H9 (cell line): ENCODE results near the gene GIGYF1. TPM values are rescaled to one million over a fixed set of nuclear protein-coding genes. Genes with fewer than 3 reads are reported as not detected.

Source experiments
- DNase-seq: peaks from one replicate; pipeline ENCODE4 v3.0.0-alpha.2; 2017
- H2AFZ ChIP-seq: one replicate; pipeline ENCODE4 v1.6.1; 2013; ENCODE audit warnings: mild to moderate bottlenecking, low read length, control low read depth, moderate library complexity
- H2AK5ac ChIP-seq: 2 replicates; pipeline ENCODE4 v1.6.1; 2013; ENCODE audit warnings: low read length, control low read depth, mixed read lengths; ENCODE audit not compliant: insufficient read length
- H2BK120ac ChIP-seq: one replicate; pipeline ENCODE4 v1.6.1; 2013; ENCODE audit warnings: low read depth, mild to moderate bottlenecking, low read length, control low read depth, inconsistent platforms; ENCODE audit not compliant: poor library complexity, severe bottlenecking
- H2BK12ac ChIP-seq: 2 replicates; pipeline ENCODE4 v1.6.1; 2013; ENCODE audit warnings: low read length, control low read depth, mixed read lengths, low read depth; ENCODE audit not compliant: insufficient read length
- H2BK15ac ChIP-seq: 2 replicates; pipeline ENCODE4 v1.6.1; 2013; ENCODE audit warnings: low read depth, low read length, control low read depth
- H2BK20ac ChIP-seq: one replicate; pipeline ENCODE4 v1.6.1; 2013; ENCODE audit warnings: low read depth, mild to moderate bottlenecking, low read length, control low read depth, inconsistent platforms; ENCODE audit not compliant: poor library complexity, severe bottlenecking
- H2BK5ac ChIP-seq: 2 replicates; pipeline ENCODE4 v1.6.1; 2013; ENCODE audit warnings: low read length, control low read depth, mixed read lengths; ENCODE audit not compliant: insufficient read length
- H3K14ac ChIP-seq: 2 replicates; pipeline ENCODE4 v1.6.1; 2013; ENCODE audit warnings: low read length, control low read depth; ENCODE audit not compliant: insufficient read depth
- H3K18ac ChIP-seq: 2 replicates; pipeline ENCODE4 v1.6.1; 2013; ENCODE audit warnings: low read depth, mild to moderate bottlenecking, mixed read lengths, low read length, control low read depth; ENCODE audit not compliant: insufficient read length
- H3K23ac ChIP-seq: 2 replicates; pipeline ENCODE4 v1.6.1; 2013; ENCODE audit warnings: low read length, control low read depth, mixed read lengths, low read depth; ENCODE audit not compliant: insufficient read length
- H3K23me2 ChIP-seq: 2 replicates; pipeline ENCODE4 v1.6.1; 2013; ENCODE audit warnings: low read depth, mild to moderate bottlenecking, mixed read lengths, low read length, control low read depth; ENCODE audit not compliant: insufficient read length, poor library complexity, severe bottlenecking
- H3K27ac ChIP-seq: 2 replicates; pipeline ENCODE4 v1.5.1; 2013; ENCODE audit warnings: low read length, control low read depth, mixed read lengths, low read depth; ENCODE audit not compliant: insufficient read length
- H3K27me3 ChIP-seq: 2 replicates; pipeline ENCODE4 v1.6.1; 2013; ENCODE audit warnings: low read length, control low read depth, inconsistent platforms; ENCODE audit not compliant: insufficient read depth
- H3K4ac ChIP-seq: 2 replicates; pipeline ENCODE4 v1.6.1; 2013; ENCODE audit warnings: low read depth, mild to moderate bottlenecking, control low read depth, inconsistent platforms, low read length, moderate library complexity
- H3K4me1 ChIP-seq: 2 replicates; pipeline ENCODE4 v1.6.1; 2013; ENCODE audit warnings: low read length, control low read depth, inconsistent platforms; ENCODE audit not compliant: insufficient read depth
- H3K4me2 ChIP-seq: 2 replicates; pipeline ENCODE4 v1.6.1; 2013; ENCODE audit warnings: low read length, control low read depth, mixed read lengths; ENCODE audit not compliant: insufficient read length, insufficient read depth
- H3K56ac ChIP-seq: 2 replicates; pipeline ENCODE4 v1.6.1; 2013; ENCODE audit warnings: low read depth, mild to moderate bottlenecking, mixed read lengths, low read length, control low read depth; ENCODE audit not compliant: insufficient read length
- H3K79me1 ChIP-seq: 2 replicates; pipeline ENCODE4 v1.6.1; 2013; ENCODE audit warnings: low read depth, mild to moderate bottlenecking, moderate library complexity, low read length, control low read depth, inconsistent platforms; ENCODE audit not compliant: insufficient read depth, poor library complexity, severe bottlenecking
- H3K79me2 ChIP-seq: 2 replicates; pipeline ENCODE4 v1.6.1; 2013; ENCODE audit warnings: low read length, control low read depth, inconsistent platforms; ENCODE audit not compliant: insufficient read depth
- H3K9ac ChIP-seq: 2 replicates; pipeline ENCODE4 v1.6.1; 2013; ENCODE audit warnings: low read length, control low read depth, mixed read lengths; ENCODE audit not compliant: insufficient read length; ENCODE audit errors: extremely low read depth
- H3K9me3 ChIP-seq: one replicate; pipeline ENCODE4 v1.6.1; 2013; ENCODE audit warnings: low read depth, low read length, inconsistent platforms; ENCODE audit not compliant: control insufficient read depth
- H3T11ph ChIP-seq: one replicate; pipeline ENCODE4 v1.6.1; 2013; ENCODE audit warnings: mild to moderate bottlenecking, low read length, control low read depth, inconsistent platforms
- H4K20me1 ChIP-seq: one replicate; pipeline ENCODE4 v1.6.1; 2013; ENCODE audit not compliant: control insufficient read depth, insufficient read length, insufficient read depth
- H4K5ac ChIP-seq: 2 replicates; pipeline ENCODE4 v1.6.1; 2013; ENCODE audit warnings: low read depth, mild to moderate bottlenecking, mixed read lengths, low read length, control low read depth; ENCODE audit not compliant: insufficient read length
- H4K8ac ChIP-seq: replicated peaks from 2 replicates; pipeline ENCODE4 v1.6.1; 2013; ENCODE audit warnings: low read length, control low read depth, mixed read lengths, low read depth; ENCODE audit not compliant: insufficient read length
- H4K91ac ChIP-seq: 2 replicates; pipeline ENCODE4 v1.6.1; 2013; ENCODE audit warnings: low read depth, mild to moderate bottlenecking, moderate library complexity, mixed read lengths, low read length, control low read depth; ENCODE audit not compliant: insufficient read length
- H3K27ac Mint-ChIP-seq, 3 experiments: 2 replicates in 2 of 3; 3 replicates in 1 of 3; pipeline ENCODE4 v1.8.0; 2020 to 2021; ENCODE audit warnings: mixed read lengths in 3 of 3, mild to moderate bottlenecking in 1 of 3, moderate library complexity in 1 of 3
- H3K27me3 Mint-ChIP-seq: 2 replicates; pipeline ENCODE4 v1.8.0; 2021; ENCODE audit warnings: low read depth, mild to moderate bottlenecking, moderate library complexity, mixed read lengths
- H3K36me3 Mint-ChIP-seq, 3 experiments: 2 replicates in 2 of 3; 3 replicates in 1 of 3; pipeline ENCODE4 v1.8.0; 2020 to 2021; ENCODE audit warnings: low read depth in 3 of 3, mixed read lengths in 3 of 3; ENCODE audit not compliant: insufficient read depth in 1 of 3
- H3K4me1 Mint-ChIP-seq, 2 experiments: 2 replicates each; pipeline ENCODE4 v1.8.0; 2020; ENCODE audit warnings: mixed read lengths in 2 of 2
- H3K4me3 Mint-ChIP-seq, 2 experiments: 2 replicates in 1 of 2; 3 replicates in 1 of 2; pipeline ENCODE4 v1.8.0; 2020 to 2021; ENCODE audit warnings: mild to moderate bottlenecking in 2 of 2, mixed read lengths in 2 of 2, moderate library complexity in 1 of 2
- H3K9me3 Mint-ChIP-seq, 2 experiments: 2 replicates in 1 of 2; 3 replicates in 1 of 2; pipeline ENCODE4 v1.8.0; 2020; ENCODE audit warnings: mild to moderate bottlenecking in 2 of 2, mixed read lengths in 2 of 2, moderate library complexity in 1 of 2
- WGBS: extraction: QIAGEN DNeasy Blood & Tissue Kit; methylation state at CpG from one replicate; pipeline ENCODE4 v1.1.7; 2013; ENCODE audit warnings: missing lambda C conversion rate, low lambda C conversion rate, mixed read lengths; ENCODE audit not compliant: insufficient read length; ENCODE audit errors: extremely low coverage; 5-methylcytosine and 5-hydroxymethylcytosine counted together
- total RNA-seq: library from RNA; stranded (reverse); gene quantifications from 2 replicates; pipeline ENCODE4 v1.2.1, GENCODE V29; 2021
- TF ChIP-seq, protein P1 (sequence below): fragments of 200-600 bp; sonication (generic); conservative IDR thresholded peaks from 3 replicates; pipeline ENCODE4 v1.8.0; 2021; ENCODE audit warnings: antibody characterized with exemption, mild to moderate bottlenecking

GIGYF1 gene
- total RNA-seq, 1 experiment from 2014 or later: 104 TPM

DNA sequence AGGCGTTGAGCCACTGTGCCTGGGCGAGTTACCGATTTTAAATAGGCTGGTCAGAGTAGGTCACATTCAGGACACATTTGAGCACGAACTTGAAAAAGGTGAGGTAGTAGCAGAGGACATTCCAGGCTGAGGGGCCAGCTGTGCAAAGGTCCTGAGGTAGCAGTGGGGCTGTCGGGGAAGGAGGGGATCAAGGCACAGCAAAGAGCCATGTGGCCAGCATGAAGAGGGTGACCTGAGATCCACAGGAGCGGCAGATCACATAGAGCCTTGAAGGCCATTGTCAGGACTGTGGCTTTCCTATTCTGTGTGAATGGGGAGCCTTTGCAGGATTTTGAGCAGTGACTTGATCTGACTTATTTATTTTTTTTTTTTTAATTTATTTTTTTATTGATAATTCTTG, 45.9 kb upstream of the GIGYF1 start:
- Histone ChIP-seq H3K18ac (no peak overlapping the region), H3K4me1 (no peaks in the 10 kb centered on the region), H3K56ac (no peak overlapping the region), H2AK5ac (no peak overlapping the region), H4K20me1 (no peaks in the 10 kb centered on the region), H2AFZ (no peak overlapping the region), H2BK15ac (no peak overlapping the region), H3K23ac (no peak overlapping the region), H4K91ac (no peak overlapping the region), H3K27me3 (no peaks in the 10 kb centered on the region), H4K5ac (no peak overlapping the region), H2BK120ac (no peak overlapping the region), H4K8ac (no peak overlapping the region), H3K27ac (no peak overlapping the region), H3K9me3 (no peaks in the 10 kb centered on the region), H3K4ac (no peak overlapping the region), H3K79me1 (no peaks in the 10 kb centered on the region), H3K4me2 (no peak overlapping the region), H3K9ac (no peak overlapping the region), H3K79me2 (no peaks in the 10 kb centered on the region), H2BK5ac (no peak overlapping the region), H3K23me2 (no peaks in the 10 kb centered on the region), H3T11ph (no peak overlapping the region), H2BK12ac (no peak overlapping the region), H3K14ac (no peak overlapping the region), H2BK20ac (no peak overlapping the region)
- no peaks in the 10 kb centered on the region for H3K4me1 Mint-ChIP-seq
- H3K27ac Mint-ChIP-seq: no peak overlapping the region; a peak in 1 of 7 replicates
- TF ChIP-seq, protein P1, sequence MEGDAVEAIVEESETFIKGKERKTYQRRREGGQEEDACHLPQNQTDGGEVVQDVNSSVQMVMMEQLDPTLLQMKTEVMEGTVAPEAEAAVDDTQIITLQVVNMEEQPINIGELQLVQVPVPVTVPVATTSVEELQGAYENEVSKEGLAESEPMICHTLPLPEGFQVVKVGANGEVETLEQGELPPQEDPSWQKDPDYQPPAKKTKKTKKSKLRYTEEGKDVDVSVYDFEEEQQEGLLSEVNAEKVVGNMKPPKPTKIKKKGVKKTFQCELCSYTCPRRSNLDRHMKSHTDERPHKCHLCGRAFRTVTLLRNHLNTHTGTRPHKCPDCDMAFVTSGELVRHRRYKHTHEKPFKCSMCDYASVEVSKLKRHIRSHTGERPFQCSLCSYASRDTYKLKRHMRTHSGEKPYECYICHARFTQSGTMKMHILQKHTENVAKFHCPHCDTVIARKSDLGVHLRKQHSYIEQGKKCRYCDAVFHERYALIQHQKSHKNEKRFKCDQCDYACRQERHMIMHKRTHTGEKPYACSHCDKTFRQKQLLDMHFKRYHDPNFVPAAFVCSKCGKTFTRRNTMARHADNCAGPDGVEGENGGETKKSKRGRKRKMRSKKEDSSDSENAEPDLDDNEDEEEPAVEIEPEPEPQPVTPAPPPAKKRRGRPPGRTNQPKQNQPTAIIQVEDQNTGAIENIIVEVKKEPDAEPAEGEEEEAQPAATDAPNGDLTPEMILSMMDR: no peak
- no peak overlapping the region; a peak in 1 of 5 replicates for H3K4me3 Mint-ChIP-seq
- no peak for DNase-seq
- H3K27me3 Mint-ChIP-seq: peaks cover 9% of the 10 kb centered on the region
- H3K9me3 Mint-ChIP-seq: peaks cover 17 to 22% of the 10 kb centered on the region in 2 experiments
- no CpG with 5 or more reads among the region's 6 CpGs for WGBS
- H3K36me3 Mint-ChIP-seq: peaks cover 5 to 9% (median 5%) of the 10 kb centered on the region in 3 experiments; a peak in 6 of 7 replicates
